Endothelial cell of umbilical vein (primary cell): ENCODE measurements around the gene MINDY4. TPM values are rescaled to one million over a fixed set of nuclear protein-coding genes. Genes with fewer than 3 reads are reported as not detected.

ENCODE experiments used
- BruUV-seq: library from RNA; stranded (reverse); fragments of 400-500 nt; replicated peaks from 2 replicates; lab custom pipeline; 2021; lab: Mats Ljungman, UMichigan
- CTCF ChIA-PET: fragments of 300-600, 350-600 bp; sonication (Branson Sonifier 250); formaldehyde crosslinking; loops from one replicate; lab custom pipeline; 2021; ENCODE audit warnings: antibody characterized with exemption, inconsistent platforms; lab: Charles Lee
- POLR2A ChIA-PET: fragments of 300-600, 350-600 bp; sonication (Branson Sonifier 250); formaldehyde crosslinking; loops from one replicate; lab custom pipeline; 2021; ENCODE audit warnings: antibody characterized with exemption, inconsistent platforms; lab: Charles Lee
- DNase-seq: peaks from one replicate; pipeline ENCODE4 v3.0.0-alpha.2; 2011; ENCODE audit warnings: low read depth, low spot score
- FAIRE-seq: peaks from 2 replicates; lab custom pipeline; 2011; peaks lifted over from hg19 to GRCh38; lab: Jason Lieb, UNC
- H2AFZ ChIP-seq: 2 replicates; pipeline ENCODE4 v1.6.0; 2012; ENCODE audit warnings: low read depth, low read length, control low read depth, inconsistent platforms
- H3K27ac ChIP-seq: 2 replicates; pipeline ENCODE4 v1.5.1; 2011; ENCODE audit warnings: low read depth, mild to moderate bottlenecking, control low read depth, low read length, moderate library complexity; ENCODE audit not compliant: insufficient read depth
- H3K27me3 ChIP-seq, 2 experiments: 2 replicates each; pipeline versions ENCODE4 v1.6.0 to v1.6.1; 2011; ENCODE audit warnings: low read length in 2 of 2, mixed read lengths in 1 of 2; ENCODE audit not compliant: control insufficient read depth in 2 of 2, insufficient read depth in 2 of 2
- H3K36me3 ChIP-seq, 2 experiments: 2 replicates in 1 of 2; 3 replicates in 1 of 2; pipeline ENCODE4 v1.5.1; 2011; ENCODE audit warnings: low read length in 2 of 2, mild to moderate bottlenecking in 1 of 2, moderate library complexity in 1 of 2; ENCODE audit not compliant: control insufficient read depth in 2 of 2, insufficient read depth in 2 of 2; ENCODE audit errors: extremely low read depth in 1 of 2
- H3K4me1 ChIP-seq: 3 replicates; pipeline ENCODE4 v1.5.1; 2011; ENCODE audit warnings: mild to moderate bottlenecking, low read length; ENCODE audit not compliant: control insufficient read depth, insufficient read depth; ENCODE audit errors: extremely low read depth
- H3K4me2 ChIP-seq: 2 replicates; pipeline ENCODE4 v1.6.1; 2011; ENCODE audit warnings: low read length, control low read depth, mixed read lengths; ENCODE audit not compliant: insufficient read depth
- H3K4me3 ChIP-seq, 3 experiments: fragments of 200-600 bp in 1 of 3; sonication (generic), shearing (Covaris generic) in 1 of 3; replicated peaks in 1 of 3; 2 replicates each; pipeline ENCODE4 v1.5.1; 2011 to 2016; ENCODE audit warnings: control low read depth in 3 of 3, low read length in 3 of 3, mild to moderate bottlenecking in 2 of 3, inconsistent platforms in 1 of 3, low read depth in 1 of 3, moderate library complexity in 1 of 3; ENCODE audit not compliant: insufficient read depth in 1 of 3
- H3K79me2 ChIP-seq: 2 replicates; pipeline ENCODE4 v1.6.0; 2012; ENCODE audit warnings: low read length, inconsistent platforms; ENCODE audit not compliant: control insufficient read depth, insufficient read depth
- H3K9ac ChIP-seq: replicated peaks from 2 replicates; pipeline ENCODE3; 2011; ENCODE audit warnings: low read length, control low read depth; ENCODE audit not compliant: insufficient read depth; ENCODE audit errors: extremely low read depth
- H3K9me1 ChIP-seq: replicated peaks from 3 replicates; pipeline ENCODE4 v1.6.0; 2011; ENCODE audit warnings: mild to moderate bottlenecking, low read length; ENCODE audit not compliant: control insufficient read depth, insufficient read depth; ENCODE audit errors: extremely low read depth
- H3K9me3 ChIP-seq: replicated peaks from 2 replicates; pipeline ENCODE4 v1.5.1; 2012; ENCODE audit warnings: low read length, inconsistent platforms; ENCODE audit not compliant: control insufficient read depth, insufficient read depth
- H4K20me1 ChIP-seq: replicated peaks from 2 replicates; pipeline ENCODE3; 2011; ENCODE audit warnings: mild to moderate bottlenecking, low read length; ENCODE audit not compliant: control insufficient read depth, insufficient read depth; ENCODE audit errors: extremely low read depth
- EZH2 ChIP-seq: IDR thresholded peaks from 2 replicates; pipeline ENCODE4 v1.6.1; 2012; ENCODE audit warnings: borderline replicate concordance, low read depth, mild to moderate bottlenecking, moderate library complexity, low read length, inconsistent platforms; ENCODE audit not compliant: severe bottlenecking
- FOS ChIP-seq: IDR thresholded peaks from 2 replicates; pipeline ENCODE4 v1.6.1; 2011; ENCODE audit warnings: mild to moderate bottlenecking, low read length, moderate library complexity, borderline replicate concordance; ENCODE audit not compliant: insufficient read depth
- GATA2 ChIP-seq: IDR thresholded peaks from 2 replicates; pipeline ENCODE4 v1.7.0; 2011; ENCODE audit warnings: low read depth, mild to moderate bottlenecking, moderate library complexity, mixed read lengths, low read length; ENCODE audit not compliant: insufficient read length, insufficient read depth
- JUN ChIP-seq: IDR thresholded peaks from 2 replicates; pipeline ENCODE4 v1.6.1; 2011; ENCODE audit warnings: borderline replicate concordance, low read depth; ENCODE audit not compliant: insufficient read length, insufficient read depth
- MYC ChIP-seq: IDR thresholded peaks from one replicate; pipeline ENCODE4 v1.6.1; 2011; ENCODE audit warnings: mild to moderate bottlenecking, low read depth, low read length
- POLR2A ChIP-seq: IDR thresholded peaks from 2 replicates; pipeline ENCODE4 v1.6.1; 2012; ENCODE audit warnings: low read depth, mild to moderate bottlenecking, control low read depth, low read length
- POLR2AphosphoS5 ChIP-seq: IDR thresholded peaks from 2 replicates; pipeline ENCODE4 v1.6.1; 2012; ENCODE audit warnings: low read depth, mild to moderate bottlenecking, control low read depth, low read length, moderate library complexity; ENCODE audit not compliant: insufficient read depth
- dilution Hi-C: fragments of 300-500 bp; cut with MboI; formaldehyde crosslinking; loops from one replicate; pipeline ENCODE4 v1.15.0; 2019; ENCODE audit warnings: low sequenced_read_pairs; ENCODE audit not compliant: extremely low pct_ligation_motif_present
- intact Hi-C: fragments of 100-400 bp; cut with micrococcal nuclease; formaldehyde crosslinking; loops from one replicate; pipeline ENCODE4 v1.10.0; 2022
- polyA plus RNA-seq, 4 experiments: library from polyadenylated mRNA; depleted of rRNA in 3 of 4; stranded (reverse) in 3 of 4; unstranded in 1 of 4; fragments of >200 nt; gene quantifications; 2 replicates each; pipeline versions ENCODE4 v1.2.1 to v1.2.3, GENCODE V29; 2011 to 2012; ENCODE audit warnings: missing spikeins in 1 of 4
- total RNA-seq: library from RNA; stranded (reverse); gene quantifications from 2 replicates; pipeline ENCODE4 v1.2.3, GENCODE V29; 2021
- TF ChIP-seq, protein P1 (sequence below), 2 donors: IDR thresholded peaks; 1 replicate in 1 of 2; 2 replicates in 1 of 2; pipeline ENCODE4 v1.5.1; 2011; ENCODE audit warnings: low read length in 2 of 2, mild to moderate bottlenecking in 2 of 2, moderate library complexity in 2 of 2, control low read depth in 1 of 2, inconsistent platforms in 1 of 2, low read depth in 1 of 2; ENCODE audit not compliant: insufficient read depth in 1 of 2; ENCODE audit errors: extremely low read depth in 1 of 2
- TF ChIP-seq, protein P2 (sequence below): IDR thresholded peaks from 2 replicates; pipeline ENCODE4 v1.6.1; 2011; ENCODE audit not compliant: insufficient read depth, insufficient read length

MINDY4 gene
- total and polyA plus RNA-seq, 2 donors (not counting 3 experiments of a cell fraction or from before 2014, with no cell fraction given): 2.2 to 4.7 TPM

DNA sequence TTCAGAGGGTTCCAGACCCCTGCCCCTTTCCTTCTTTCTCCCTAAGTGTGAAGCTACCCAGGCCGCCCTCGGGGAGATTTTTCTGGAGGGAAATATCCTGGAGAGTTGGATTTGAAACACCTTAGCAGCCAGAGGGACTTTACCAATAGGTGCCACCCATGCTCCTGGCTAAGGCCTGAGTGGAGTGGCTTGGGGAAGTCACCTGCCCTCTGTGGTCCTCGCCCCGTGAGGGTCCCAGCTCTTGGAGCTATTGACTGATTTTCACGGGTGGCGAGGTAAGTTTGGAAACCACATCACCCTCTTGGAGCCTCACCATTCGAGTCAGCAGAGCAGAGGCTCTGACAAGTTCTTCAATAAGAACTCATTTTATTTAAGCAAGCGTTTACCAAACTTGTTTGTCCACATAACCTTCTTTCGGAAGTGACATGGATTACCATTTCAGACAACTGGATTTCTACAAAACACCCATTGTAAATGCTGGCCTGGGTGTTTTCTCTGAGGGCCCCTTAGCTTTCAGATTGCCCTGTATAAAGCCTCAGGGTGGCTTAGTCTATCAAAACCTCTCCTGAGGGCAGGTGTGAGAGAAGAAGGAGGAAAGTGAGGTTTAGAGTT, 160.8 kb downstream of the MINDY4 start:
- Histone ChIP-seq H4K20me1 (no peaks in the 10 kb centered on the region), H3K27ac (no peak overlapping the region), H3K79me2 (no peaks in the 10 kb centered on the region), H3K9me3 (no peaks in the 10 kb centered on the region), H2AFZ (no peak overlapping the region), H3K4me3 (no peak overlapping the region), H3K4me1 (no peaks in the 10 kb centered on the region), H3K9ac (no peak overlapping the region), H3K9me1 (no peaks in the 10 kb centered on the region), H3K36me3 (no peaks in the 10 kb centered on the region), H3K27me3 (peaks cover 3 to 6% of the 10 kb centered on the region in 2 experiments), H3K4me2 (no peak overlapping the region)
- BruUV-seq: no TSS peak
- CTCF ChIA-PET: interaction anchor here (1.0 to 1.2 kb wide), 2 partner anchors 52 to 191 kb away, joined by 3 read pairs; no protein-coding TSS in a partner anchor
- dilution Hi-C loops: no loop called here
- FAIRE-seq (no peak), DNase-seq (no peak)
- no peak for TF ChIP-seq POLR2AphosphoS5
- no peak for TF ChIP-seq EZH2
- intact Hi-C loops: no loop called here
- POLR2A ChIA-PET: no interaction called here

DNA sequence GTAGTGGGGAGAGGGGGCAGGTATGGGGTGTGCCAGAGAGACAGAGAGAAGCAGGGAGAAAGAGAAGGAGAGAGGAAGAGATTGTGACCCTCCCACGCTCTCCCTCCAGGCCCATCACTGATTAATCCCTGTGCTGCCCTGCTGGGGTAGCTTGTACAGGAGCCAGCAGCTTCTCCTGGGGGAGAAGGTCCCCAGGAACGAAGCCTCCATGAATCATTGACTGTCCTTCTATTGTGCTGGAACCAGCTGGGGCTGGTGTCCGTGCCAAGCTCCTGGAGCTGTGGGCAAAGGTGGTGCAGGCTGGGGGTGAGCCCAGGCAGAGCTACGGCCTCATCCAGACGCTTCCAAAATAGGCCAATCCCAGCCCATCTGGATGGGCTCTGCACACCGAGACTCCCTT, 161.3 kb downstream of the MINDY4 start:
- dilution Hi-C loops: no loop called here
- no TSS peak for BruUV-seq
- CTCF ChIA-PET: interaction anchor here (1.2 to 1.4 kb wide), 2 partner anchors 11 to 190 kb away, joined by 3 to 4 read pairs; no protein-coding TSS in a partner anchor

More for the DNA sequence above, 161.3 kb downstream of the MINDY4 start:
- no peak overlapping the region for H3K27ac ChIP-seq
- H3K4me2 ChIP-seq: no peak overlapping the region
- no peak overlapping the region for H3K4me3 ChIP-seq
- DNase-seq (no peak), FAIRE-seq (no peak)
- peaks cover 5 to 11% of the 10 kb centered on the region in 2 experiments for H3K27me3 ChIP-seq
- no peaks in the 10 kb centered on the region for H3K36me3 ChIP-seq
- H3K4me1 ChIP-seq: no peaks in the 10 kb centered on the region
- no peaks in the 10 kb centered on the region for H4K20me1 ChIP-seq
- no peaks in the 10 kb centered on the region for H3K9me1 ChIP-seq
- H2AFZ ChIP-seq: no peak overlapping the region
- H3K9me3 ChIP-seq: no peaks in the 10 kb centered on the region
- H3K9ac ChIP-seq: no peak overlapping the region
- intact Hi-C loops: no loop called here
- POLR2A ChIA-PET: no interaction called here
- no peaks in the 10 kb centered on the region for H3K79me2 ChIP-seq
- no peak for TF ChIP-seq GATA2
- TF ChIP-seq, protein P1, sequence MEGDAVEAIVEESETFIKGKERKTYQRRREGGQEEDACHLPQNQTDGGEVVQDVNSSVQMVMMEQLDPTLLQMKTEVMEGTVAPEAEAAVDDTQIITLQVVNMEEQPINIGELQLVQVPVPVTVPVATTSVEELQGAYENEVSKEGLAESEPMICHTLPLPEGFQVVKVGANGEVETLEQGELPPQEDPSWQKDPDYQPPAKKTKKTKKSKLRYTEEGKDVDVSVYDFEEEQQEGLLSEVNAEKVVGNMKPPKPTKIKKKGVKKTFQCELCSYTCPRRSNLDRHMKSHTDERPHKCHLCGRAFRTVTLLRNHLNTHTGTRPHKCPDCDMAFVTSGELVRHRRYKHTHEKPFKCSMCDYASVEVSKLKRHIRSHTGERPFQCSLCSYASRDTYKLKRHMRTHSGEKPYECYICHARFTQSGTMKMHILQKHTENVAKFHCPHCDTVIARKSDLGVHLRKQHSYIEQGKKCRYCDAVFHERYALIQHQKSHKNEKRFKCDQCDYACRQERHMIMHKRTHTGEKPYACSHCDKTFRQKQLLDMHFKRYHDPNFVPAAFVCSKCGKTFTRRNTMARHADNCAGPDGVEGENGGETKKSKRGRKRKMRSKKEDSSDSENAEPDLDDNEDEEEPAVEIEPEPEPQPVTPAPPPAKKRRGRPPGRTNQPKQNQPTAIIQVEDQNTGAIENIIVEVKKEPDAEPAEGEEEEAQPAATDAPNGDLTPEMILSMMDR (IDR thresholded peaks at IDR 0.05; ENCODE audit: extremely low read depth in 1 of 2, insufficient read depth in 1 of 2, low read depth in 1 of 2, low read length in 2 of 2): no peak
- no peak for TF ChIP-seq MYC
- TF ChIP-seq EZH2: no peak
- TF ChIP-seq, protein P2, sequence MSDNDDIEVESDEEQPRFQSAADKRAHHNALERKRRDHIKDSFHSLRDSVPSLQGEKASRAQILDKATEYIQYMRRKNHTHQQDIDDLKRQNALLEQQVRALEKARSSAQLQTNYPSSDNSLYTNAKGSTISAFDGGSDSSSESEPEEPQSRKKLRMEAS: no peak
- TF ChIP-seq JUN: no peak
- no peak for TF ChIP-seq POLR2A
- no peak for TF ChIP-seq FOS
- TF ChIP-seq POLR2AphosphoS5: no peak
